GM19351 (cell line): ENCODE measurements around the gene MKRN1.
A peak's percentile ranks its signal among the peaks of the same experiment; 100 is the strongest.
"Not testable (repeated sequence)": the region's sequence is repeated elsewhere in the genome, so short reads cannot be mapped to it uniquely, and the experiment has no call there.

ENCODE experiments used
- ATAC-seq: cut with Tn5 transposase; IDR thresholded peaks from one replicate; pipeline ENCODE4 v1.9.1; 2021; ENCODE audit warnings: mild to moderate bottlenecking, moderate library complexity; ENCODE audit not compliant: unreplicated experiment

MKRN1 gene, protein sequence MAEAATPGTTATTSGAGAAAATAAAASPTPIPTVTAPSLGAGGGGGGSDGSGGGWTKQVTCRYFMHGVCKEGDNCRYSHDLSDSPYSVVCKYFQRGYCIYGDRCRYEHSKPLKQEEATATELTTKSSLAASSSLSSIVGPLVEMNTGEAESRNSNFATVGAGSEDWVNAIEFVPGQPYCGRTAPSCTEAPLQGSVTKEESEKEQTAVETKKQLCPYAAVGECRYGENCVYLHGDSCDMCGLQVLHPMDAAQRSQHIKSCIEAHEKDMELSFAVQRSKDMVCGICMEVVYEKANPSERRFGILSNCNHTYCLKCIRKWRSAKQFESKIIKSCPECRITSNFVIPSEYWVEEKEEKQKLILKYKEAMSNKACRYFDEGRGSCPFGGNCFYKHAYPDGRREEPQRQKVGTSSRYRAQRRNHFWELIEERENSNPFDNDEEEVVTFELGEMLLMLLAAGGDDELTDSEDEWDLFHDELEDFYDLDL

DNA sequence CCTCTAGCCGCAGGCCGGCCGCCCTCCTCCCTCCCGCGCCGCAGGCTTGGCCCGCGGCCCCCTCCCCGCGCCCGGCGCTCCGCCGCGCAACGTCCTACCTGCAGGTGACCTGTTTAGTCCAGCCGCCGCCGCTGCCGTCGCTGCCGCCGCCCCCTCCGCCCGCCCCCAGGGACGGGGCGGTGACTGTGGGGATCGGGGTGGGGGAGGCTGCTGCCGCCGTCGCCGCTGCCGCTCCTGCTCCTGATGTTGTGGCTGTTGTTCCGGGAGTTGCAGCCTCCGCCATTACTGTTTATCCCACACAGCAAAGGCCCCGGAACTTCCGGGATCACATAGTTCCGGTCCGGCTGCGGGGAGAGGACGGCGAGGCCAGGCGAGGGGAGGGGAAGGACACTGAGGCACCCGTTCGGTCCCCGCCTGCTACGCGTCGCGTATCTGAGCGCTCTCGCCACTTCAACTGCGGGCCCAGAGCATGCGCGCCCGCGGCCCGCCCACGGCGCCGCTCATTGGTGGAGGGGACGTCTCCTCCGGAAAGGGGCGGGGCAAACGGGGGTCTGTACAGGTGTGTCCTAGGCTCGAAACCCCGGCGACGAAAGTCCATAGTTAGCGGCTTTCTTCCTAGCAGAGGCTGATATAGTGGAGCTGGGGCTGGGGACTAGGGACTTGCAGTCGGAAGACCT, at the start of gene MKRN1:
Gene MKRN1, minus strand, starts transcription at position 444 of the 677 bp plus-strand sequence. Its CDS starts 161 bp downstream, at position 283.
- peak; percentile 91 for ATAC-seq

DNA sequence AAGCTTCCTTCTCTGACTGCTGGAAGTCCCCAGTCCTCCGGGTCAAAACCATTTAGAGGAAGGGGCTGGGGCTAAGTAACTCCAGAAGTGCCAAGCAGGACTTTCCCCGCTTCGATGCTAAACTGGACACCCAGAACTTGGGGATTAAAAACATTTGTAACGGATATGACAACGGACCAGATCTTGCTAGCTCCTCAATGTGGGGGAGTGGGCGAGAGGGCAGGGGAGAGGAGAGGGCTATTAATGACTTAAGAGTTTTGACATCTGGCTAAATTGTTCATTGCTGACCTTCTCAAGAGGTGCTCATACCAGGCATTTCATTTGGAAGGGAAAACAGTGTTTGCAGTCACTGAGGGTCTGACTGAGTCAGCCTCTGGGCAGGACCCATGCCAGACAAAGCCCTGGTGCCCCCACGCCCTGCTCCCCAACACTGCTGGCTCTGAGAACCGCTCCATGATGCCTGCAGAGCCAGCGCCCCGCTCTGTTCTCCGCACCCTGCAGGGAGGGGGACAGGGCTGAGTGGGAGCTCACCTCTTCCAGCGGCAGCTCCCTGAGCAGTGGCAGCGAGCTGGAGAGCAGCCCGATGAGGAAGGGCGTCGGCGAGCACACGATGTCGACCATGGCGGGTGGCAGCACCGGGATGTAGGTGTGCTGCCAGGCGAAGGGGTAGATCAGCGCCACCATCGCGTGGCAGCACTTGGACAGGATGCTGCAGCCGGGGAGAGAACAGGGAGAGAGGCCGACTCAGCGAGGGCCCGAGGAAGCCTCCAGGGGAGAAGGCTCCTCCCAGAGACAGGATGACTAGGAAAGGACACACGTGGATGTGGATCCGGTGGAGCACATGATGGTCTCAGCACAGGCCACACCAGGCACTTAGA, 47.7 kb upstream of the MKRN1 start:
- ATAC-seq, result no peak

DNA sequence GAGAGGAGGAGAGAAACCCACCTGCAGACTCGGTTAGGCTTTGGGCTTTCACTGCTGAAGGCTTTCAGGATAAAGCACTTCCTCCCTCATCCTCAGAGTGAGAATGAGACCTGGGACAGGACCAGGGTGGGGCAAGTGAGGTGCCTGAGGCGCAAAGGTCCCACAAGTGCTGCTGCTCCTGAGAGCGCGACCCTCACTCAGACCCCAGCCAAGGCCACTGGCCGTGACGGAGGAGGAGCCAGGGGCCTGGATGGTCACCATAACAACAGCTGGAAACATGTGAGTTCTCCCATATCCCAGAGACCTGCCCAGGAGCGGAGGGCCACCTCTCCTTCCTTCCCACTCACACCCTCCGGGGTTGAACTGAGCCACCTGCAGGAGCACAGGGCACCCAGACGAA, 46.9 kb upstream of the MKRN1 start:
- ATAC-seq, result no peak

DNA sequence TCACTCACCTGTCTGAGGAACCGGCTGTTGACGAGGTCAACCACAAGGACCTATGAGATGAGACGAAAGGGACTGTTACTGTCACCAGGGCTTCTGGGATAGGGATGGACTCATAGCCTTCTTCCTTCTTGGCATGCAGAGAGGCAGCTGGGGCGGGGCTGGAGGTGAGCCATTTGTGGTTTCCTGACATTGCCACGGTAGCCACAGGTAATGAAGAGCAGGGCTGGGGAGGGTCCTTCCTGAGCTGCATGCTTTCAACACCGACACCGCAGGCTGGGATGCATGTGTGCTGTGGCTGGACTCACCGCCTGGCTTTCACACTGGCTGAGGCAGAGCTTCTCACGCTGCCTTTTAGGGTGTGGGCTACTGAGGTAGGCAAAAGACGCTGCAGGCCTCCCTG, 46.4 kb upstream of the MKRN1 start:
- ATAC-seq, result no peak

DNA sequence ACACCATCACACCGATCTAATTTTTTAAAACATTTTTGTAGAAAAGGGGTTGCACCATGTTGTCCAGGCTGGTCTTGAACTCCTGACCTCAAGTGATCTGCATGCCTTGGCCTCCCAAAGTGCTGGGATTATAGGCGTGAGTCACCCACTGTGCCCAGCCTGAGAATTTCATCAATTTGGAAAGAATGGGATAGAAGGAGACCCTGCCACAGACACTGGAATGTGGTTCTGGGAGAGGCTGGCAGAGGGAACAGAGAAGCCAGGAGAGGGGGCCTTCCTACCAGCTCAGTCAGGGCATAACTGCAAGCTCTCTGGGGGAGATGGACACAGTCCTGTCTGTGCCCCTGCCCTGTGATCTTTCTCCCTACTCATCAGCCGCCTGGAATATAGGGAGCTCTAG, 42.1 kb upstream of the MKRN1 start:
- ATAC-seq, result no peak

DNA sequence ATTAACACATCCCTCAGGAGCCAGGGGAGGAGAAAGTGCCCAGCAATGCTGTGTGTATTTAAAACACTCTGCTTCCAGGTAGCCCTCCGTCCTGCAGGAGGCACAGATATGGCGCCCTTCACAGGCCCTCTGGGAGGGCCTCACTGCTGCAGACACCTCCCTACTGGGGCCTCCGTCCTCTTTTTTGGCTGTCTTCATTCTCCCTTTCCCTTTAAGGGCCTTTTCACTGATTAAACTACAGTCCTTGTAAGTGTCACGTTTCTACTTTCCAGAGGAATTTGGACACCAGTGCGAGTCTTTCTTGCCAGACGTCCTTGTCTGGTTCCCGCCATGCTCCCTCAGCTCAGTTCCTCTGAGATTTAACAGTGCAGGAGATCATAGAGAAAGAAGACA, 39.7 kb upstream of the MKRN1 start:
- no peak for ATAC-seq

DNA sequence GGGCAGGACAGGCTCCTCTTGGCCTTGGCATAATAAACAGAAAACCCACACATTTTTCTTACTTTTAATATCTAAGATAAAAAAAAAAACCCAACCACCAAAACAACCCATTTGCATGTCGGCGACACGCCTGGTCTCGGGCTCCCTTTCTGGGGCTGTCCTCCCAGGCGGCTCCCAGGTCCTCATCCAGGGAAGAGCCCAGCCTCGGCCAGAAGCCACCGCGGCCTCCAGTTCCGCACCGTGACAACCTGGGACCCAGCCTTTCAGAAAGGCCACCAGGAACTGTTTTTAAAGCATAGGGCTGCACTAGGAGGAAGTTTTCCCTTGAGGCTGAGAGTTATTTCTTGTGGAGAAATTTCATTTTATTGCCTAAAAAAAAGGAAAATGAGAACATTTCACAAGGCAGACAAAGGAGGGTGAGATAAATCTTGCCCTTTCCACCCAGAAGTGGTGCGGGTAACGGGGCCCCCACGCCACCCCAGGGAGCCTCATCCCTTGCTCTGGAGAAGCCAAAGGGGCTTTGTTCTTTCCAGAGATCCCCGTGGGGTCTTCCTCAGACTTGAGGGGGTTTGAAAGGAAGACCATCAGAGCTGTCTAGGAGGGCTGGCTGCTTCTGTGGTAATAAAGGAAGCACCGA, 39.2 kb upstream of the MKRN1 start:
- ATAC-seq, result no peak

DNA sequence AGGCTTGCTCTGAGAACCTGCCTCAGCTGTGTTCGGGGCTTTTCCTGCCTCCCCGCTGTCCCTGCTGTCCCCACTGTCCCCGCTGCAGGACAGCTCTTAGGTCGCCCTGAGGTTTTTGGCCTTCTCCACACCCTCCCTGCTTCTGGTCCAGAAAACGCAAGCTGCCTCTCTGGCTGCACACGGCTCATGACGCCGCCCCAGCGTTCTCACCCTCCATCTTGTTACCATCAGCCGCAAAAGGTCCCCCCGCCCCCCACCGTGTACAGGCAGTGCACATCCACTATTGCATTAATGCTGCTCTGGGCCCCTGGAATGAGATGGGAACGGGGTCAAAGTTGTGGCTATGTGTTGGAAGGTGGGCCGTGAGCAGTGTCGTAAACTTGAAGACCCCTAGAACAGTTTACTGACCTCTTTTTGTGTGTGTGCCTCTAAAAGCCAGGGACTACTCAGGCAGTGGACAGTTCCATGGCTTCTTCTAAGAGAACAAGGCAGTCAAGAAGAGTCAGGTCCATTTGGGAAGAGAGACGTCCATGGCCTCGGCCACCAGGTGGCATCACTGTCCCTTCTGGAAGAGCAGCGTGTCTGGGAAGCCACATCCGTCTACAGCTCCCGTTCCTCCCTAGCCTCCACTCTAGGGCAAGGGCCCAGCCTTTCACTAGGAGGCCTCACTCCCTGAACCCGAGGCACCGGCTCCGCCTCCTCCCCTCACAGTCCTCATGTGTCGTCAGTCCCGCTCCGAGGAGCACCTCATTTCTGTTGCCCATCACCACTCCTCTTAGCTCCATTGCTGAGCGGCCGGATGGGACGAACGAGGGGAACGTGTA, 38.5 kb upstream of the MKRN1 start:
- ATAC-seq, result no peak

DNA sequence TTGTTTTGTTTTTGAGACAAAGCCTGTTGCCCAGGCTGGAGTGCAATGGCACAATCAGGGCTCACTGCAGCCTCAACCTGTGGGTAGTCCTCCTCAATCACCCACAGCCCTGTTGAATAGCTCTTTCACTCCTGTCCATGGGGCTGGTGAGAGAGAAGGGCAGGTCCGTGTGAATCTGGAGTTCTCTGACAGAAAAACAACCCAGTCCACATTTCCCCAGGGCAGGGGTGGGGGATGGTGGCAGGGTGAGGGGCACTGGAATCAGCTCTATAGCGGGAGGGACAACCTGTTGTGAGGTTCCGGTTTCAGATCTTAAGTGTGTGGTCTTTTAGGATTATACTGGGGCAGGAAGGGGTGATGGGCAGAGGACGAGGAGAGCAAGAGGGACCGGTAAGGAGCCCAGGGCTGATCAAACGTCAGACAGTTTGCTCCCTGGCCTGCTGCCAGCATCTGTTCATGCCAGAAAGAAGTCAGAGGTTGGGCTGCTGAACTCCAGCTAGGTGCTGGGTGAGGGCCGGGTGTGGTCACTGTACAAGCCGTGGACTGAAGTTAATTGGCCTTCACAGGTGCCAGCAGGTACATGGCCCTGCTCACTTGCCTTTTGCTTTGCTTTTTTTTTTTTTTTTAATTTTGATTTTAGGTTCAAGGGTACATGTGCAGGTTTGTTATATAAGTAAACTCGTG, 33.2 kb upstream of the MKRN1 start:
- no peak for ATAC-seq

DNA sequence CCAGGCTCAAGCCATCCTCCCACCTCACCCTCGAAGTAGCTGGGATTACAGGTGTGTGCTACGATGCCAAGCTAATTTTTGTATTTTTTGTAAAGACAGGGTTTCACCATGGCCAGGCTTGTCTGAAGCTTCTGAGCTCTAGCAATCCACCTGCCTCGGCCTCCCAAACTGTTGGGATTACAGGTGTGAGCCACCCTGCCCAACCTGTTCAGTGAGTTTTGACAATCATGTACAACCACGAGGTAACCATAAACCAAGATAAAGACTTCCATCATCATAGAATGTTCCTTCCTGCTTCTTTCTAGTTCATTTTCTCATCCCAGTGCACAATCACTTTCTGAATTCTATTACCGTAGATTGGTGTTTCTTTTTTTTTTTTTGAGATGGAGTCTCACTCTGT, 30.5 kb upstream of the MKRN1 start:
- ATAC-seq, result no peak

DNA sequence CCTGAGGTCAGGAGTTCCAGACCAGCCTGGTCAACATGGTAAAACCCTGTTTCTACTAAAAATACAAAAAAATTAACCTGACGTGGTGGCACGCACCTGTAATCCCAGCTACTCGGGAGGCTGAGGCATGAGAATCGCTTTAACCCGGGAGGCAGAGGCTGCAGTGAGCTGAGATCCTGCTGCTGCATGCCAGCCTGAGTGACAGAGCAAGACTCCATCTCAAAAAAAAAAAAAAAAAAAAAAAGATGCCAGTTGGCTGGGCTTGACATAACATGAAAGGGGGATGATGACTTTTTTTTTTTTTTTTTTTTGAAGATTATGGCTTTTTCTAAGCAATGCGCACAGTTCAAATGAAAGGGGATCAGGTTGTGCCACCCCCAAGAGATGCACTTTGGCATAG, 28.3 kb upstream of the MKRN1 start:
- not testable (repeated sequence) for ATAC-seq

DNA sequence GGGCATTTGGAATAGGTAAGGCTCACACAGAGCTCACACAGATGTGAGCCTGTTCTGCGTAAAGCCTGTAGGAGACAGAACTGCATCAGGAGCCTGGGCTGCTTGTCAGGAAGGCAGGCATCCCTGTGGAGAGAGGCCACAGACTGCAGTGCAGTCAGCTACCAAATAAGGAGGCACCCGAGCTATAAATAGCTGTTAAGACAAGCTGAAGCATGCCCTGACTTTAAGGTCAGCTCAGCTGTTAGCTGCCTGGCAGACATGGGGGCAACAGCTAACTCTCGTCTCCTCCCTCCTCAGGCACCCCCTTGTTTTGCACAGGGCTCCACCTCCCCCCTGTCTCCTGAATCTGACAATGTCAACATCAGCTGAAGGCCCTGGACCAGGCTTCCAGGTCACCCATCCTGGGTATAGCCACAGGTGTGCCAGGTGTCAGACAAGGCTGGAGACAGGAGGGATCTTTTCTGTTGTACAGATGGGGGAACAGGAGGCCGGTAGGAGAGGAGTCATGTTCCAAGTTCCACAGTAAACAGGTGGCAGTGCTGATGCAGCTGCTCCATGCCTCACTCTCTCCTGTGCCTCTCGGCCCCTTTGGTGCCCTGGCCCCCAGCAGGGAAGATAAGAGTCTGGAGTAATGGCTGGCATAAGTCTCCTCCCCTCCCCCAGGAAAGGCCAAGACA, 27.6 kb upstream of the MKRN1 start:
- ATAC-seq, result no peak

DNA sequence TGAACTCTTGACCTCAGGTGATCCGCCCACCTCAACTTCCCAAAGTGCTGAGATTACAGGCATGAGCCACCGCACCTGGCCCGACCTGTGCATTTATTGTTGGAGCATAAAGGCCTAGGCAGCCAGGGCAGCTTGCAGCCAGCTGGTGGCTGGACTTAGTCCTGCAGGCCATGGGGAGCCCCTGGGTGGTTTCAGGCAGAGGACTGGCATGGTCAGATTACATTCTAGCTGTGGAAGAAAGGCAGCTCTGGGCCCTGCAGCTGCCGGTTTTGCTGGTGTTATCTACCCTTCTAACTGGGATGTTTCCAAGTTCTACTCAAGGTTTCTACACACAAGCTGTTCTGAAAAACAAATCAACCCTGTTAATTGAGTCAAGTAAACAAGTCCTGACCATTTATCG, 22.7 kb upstream of the MKRN1 start:
- ATAC-seq, result no peak

DNA sequence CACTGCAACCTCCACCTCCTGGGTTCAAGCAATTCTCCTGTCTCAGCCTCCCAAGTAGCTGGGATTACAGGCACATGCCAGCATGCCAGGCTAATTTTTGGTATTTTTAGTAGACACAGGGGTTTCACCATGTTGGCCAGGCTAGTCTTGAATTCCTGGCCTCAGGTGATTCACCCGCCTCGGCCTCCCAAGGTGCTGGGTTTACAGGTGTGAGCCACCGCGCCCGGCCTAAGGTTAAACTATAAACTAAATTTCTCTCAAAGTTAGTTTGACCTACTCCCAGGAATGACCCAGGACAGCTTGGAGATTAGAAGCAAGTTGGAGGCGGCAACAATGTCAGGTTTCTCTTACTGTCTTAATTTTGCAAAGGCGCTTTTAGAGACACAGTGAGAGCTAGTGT, 18.5 kb upstream of the MKRN1 start:
- ATAC-seq, result not testable (repeated sequence)

DNA sequence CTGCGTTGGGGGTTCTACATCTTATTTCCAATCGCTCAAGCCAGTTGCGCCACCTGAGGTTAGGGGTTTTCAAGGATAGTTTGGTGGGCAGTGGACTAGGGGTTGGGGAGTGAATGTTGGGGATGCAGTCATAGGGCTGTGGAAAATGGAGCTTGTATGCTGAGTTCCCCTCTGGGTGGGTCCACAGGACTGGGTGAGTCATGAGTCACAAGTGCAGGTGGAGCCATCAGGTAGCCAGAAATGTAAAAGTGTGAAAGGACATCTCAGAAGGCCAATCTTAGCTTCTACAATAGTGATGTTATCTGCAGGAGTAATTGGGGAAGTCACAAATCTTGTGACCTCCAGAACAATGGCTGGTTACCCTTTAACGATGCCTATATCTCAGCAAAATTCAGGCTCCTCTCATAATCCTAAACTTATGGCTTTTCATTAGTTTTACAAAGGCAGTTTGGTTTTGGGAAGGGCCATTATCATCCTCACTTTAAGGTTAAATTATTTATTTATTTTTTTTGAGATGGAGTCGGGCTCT, 18.0 kb upstream of the MKRN1 start:
- no peak for ATAC-seq

DNA sequence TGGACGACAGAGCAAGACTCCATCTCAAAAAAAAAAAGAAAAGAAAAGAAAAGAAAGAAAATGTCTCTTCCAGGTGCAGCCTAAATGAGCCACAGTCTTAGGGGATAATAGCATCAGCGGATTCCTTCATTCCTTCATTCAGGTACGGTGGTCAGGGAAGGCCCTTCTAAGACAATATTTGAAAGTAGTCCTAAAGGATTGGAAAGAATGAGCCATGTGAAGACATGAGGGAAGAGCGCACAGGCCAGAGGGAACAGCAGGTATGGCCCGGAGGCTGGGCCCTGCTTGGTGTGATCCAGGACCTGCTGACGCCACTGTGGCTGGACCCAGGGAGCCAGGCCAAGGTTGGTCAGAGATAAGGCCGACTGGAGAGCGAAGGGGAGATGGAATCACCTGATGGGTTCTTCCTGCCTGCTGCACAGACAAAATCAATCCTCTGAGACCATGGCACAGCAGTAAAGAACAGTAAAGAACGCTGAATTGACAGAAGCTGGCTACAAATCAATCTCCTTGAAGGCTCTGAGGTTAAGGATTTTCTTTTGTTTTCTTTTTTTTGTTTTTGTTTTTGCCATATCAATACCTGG, 16.3 kb upstream of the MKRN1 start:
- no peak for ATAC-seq

DNA sequence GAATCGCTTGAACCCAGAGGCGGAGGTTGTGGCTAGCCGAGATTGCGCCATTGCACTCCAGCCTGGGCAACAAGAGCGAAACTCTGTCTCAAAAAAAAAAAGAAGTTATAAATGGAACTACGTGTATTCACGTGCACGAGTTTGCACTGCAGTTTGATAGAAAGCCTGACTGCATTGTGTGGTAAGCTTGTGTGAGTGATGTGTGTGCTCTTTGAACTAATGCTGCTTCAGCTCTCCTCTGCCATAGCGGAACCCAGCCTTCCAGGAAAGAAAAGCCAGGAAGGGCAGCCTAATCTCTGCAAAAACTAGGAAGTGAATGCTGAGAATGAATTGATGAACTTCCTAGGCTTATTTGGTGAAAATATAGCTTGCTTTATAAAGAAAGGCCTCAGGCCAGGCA, 15.6 kb upstream of the MKRN1 start:
- ATAC-seq, result no peak

DNA sequence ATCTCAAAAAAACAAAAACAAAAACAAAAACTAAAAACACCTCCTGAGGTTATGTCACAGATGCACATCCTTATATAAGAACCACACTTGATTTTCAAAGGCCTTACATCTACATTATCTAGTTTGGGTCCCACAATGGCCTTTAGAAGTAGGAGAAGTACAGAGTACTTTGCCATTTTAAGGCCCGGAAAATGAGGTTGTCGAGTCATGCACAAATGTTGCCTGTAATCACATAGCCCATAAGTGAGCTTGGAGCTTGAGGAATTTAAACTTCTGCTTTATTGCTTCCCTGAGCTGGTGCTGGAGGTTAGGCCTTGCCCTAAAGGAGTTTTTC, 9.7 kb upstream of the MKRN1 start:
- no peak for ATAC-seq
